ENCODE results near the gene BARHL1.

The BARHL1 gene

DNA sequence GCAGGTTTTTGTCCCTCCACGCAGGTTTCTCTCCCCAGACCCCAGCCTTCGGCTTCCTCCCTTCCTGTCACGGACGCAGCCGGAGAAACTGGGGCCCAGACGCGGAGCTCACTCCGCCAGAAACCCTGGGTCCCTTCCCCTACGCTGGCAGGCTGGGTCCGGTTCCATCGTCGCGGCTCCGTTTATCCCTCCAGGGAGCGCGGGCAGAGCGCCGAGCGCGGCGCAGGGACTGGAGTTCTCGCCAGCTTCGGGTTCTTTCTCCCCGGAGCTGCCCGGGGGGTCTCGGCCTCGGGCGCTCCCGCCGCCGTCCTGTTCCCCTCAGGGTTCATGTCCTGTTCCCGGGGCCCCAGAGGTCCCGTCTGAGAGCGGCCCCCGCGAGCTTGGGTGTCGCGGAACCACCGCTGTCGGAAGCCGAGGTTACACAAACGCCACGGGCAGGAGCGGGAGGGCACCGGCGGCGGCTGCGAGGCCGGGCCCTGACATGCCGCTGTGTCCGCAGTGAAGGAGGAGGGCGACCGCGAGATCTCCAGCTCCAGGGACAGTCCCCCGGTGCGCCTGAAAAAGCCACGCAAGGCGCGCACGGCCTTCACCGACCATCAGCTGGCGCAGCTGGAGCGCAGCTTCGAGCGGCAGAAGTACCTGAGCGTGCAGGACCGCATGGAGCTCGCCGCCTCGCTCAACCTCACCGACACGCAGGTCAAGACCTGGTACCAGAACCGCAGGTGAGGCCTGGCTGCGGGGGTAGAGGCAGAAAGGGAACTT, 4.6 kb downstream of the BARHL1 start:
- no peak for DNase-seq (ENCODE audit: low read depth in 2 of 2)

DNA sequence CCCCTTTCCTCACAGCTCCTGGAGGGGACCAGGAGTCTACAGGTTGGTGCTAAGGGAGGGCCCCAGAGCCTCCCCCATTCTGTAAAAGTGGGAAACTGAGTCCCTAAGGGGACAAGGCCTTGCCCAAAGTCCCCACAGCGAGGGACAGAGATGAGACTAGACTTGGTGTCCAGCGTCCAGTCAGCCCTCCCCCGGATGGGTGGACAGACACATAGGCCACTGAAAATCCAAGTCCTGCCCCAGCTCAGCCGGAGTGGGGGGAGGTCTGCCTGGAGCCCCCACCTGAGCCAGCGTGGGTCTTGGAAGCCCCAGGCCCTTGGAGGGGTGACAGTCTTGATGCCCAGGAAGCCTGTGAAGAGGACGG, 5.2 kb downstream of the BARHL1 start:
- no peak for DNase-seq (ENCODE audit: low read depth in 2 of 2)

DNA sequence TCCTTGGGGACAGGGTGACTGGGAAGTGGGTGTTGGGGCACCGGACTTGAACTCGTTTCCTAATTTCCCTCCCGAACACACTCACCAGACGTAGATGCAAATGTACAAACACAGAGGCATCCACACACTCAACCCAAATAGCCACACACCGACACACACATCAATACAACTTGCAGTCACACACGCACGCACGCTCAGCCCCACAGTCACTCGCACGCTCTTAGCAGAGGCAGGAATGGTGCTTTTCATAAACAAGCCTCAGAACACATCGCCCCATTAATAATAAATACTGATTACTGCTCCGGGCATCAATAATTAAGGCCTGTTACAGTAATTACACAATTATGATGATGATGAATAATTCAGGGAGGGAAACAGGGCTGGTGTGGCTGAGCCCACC, 5.7 kb downstream of the BARHL1 start:
- DNase-seq (ENCODE audit: low read depth in 2 of 2): no peak

DNA sequence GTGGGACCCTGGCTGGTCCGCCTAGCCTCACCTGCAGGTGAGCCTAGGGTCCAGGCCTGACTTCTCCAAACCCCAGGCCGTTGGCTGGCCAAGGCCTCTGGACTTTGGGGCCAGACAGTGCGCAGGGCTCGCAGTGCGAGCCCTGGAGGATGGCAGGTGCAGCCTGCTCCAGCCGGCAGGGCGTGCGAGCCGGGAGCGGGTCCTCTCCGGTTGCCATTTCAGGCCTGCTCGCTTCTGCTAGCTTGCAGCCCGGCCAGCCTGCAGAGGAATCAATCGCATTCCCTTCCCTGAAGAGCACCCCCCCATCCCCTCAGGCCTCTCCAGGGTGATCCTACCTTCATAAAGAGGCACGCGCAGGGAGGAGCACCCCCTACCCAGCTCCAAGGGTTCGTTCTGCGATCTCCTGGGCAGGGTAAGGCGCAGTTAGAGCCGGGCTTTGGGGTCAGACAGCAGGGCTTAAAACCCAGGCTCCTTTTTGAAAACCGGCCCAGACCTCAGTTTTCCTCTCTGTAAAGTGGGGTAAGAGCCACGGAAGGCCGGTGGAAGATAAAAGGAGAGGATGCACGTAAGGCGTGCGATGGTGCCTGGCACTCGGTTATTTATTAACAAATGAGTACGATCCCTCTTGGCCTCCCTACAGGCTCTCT, 6.2 kb downstream of the BARHL1 start:
- DNase-seq (ENCODE audit: low read depth in 2 of 2): no peak

DNA sequence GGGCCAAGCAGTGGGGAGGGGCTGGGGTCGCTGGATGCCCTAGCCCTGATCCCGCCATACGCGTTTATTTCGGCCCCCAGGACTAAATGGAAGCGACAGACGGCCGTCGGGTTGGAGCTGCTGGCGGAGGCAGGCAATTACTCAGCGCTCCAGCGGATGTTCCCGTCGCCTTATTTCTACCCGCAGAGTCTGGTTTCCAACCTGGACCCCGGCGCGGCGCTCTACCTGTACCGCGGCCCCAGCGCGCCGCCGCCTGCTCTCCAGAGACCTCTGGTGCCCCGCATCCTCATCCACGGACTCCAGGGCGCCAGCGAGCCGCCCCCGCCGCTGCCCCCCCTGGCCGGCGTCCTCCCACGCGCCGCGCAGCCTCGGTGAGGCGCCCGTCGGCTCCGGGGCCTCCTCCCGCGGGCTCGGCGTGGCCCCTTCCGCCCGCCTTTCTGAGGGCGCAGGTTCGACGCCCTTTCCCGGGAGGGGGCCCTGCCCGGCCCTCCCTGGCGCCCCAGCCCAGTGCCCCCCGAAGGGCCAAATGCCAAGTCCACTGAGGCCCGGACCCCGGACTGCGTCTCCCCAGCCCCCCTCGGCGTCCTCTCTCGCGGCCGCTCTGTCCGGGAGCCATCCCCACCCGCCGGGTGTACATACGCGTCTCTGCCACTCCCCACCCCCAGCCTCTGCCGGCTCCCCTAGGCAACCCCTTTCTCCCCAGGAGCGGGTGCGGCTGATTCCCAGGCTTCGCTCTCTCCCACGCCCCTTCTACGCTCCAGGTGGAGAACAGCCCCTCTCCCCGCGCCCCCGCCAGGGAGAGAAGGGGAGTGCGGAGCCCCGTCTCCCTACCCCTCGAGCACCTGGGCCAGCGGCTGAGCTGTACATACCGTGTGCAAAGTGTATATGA, 7.0 kb downstream of the BARHL1 start:
- no peak for DNase-seq (ENCODE audit: low read depth in 2 of 2)

DNA sequence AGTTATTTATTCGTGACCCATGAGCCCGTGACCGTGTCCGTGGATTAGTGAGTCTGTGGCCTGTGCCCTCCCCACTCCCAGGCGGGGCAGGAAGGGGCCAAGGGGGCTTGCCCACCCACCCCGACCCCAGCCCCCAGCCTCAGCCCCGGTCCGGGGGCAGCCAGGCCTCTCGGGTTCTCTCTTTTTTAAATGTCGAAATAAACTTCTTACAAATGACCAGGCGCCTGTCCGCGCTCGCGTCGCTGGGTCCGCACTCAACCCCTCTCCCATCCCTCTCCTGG, 7.6 kb downstream of the BARHL1 start:
- DNase-seq (ENCODE audit: low read depth in 2 of 2): no peak

DNA sequence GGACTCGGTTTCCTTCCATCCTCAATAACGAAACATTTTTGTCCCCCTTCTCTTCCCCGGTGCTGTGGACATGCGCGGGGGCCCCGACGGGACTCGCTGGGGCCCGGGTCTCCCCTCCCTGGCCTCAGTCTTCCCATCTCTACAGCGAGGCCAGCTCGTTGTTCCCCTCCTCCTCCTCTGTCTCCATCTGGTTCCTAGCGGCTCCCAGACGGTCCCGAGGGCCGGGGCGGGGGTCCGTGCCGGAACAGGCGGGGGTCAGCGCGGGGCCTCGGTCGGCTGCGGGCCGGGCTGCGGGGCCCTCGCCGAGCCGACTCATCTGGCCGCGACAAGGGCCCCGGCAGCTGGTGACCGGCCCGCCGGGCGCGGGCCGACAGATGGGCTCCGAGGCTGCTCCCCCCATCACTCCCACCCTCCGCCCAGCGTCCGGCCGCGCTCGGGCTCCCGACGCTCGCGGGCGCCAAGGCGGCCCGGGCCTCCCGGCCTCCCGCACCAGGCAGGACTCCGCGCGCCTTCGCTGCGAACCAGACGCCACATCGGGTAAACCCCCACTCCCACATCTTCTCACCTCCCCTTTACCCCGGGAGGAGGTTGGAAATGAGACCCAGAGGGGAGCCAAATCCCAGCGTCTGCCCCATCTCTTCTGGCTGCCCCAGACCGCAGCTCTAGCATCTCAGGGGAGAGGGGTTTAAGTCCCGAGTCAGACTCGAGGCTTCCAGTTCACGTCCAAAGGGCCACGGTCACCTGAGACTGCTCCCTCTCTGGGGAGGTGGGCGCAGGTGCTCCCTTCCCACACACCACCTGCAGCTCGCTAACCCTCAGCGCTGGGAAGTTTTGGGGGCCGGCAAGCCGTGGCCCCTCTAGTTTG, 8.1 kb downstream of the BARHL1 start:
- no peak for DNase-seq (ENCODE audit: low read depth in 2 of 2)

DNA sequence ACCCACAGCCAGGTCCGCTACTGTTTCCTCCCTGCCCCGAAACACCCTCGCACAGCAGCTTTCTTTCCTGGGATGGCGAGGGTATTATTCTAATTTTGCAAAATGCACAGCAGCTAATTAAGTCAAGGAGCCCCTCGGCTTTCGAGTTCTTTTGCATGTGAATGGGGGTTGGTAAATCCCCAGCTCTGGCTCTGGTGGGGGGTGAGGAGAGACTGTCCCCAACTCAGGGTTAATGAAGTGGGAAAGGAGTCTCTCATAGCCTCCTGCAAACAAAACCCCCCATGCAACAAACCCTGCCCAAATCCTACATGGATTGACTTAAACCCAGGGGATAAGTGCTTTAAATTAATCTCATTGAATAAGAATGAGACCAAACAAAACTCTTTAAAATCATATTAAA, 8.8 kb downstream of the BARHL1 start:
- DNase-seq (ENCODE audit: low read depth in 2 of 2): no peak

DNA sequence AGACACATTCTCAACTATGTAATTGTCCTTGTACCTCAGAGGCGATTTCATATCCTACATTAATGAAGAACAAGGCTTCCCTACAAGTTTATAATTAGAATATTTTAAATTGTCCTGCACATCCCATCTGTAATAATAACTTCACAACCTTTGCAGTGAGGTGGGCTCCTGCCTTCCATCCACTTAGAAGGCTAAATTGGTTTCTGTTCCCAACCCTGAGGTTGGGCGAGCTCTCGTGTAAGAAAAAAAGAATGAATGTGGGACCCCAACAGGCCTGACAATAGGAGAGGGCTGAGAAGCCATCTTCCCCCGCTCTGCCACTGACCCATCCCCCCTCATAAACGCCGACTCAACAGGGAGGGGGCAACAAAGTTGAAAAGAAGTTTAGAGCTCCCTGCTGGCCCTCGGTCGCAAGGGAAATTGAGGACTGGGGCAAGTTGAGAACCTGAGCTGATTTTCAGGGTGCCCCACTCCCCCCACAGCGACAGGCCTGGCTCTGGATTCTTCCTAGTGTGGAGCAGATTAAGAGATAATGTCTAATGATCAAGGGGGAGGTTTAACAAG, 9.4 kb downstream of the BARHL1 start:
- DNase-seq (ENCODE audit: low read depth in 2 of 2): no peak

DNA sequence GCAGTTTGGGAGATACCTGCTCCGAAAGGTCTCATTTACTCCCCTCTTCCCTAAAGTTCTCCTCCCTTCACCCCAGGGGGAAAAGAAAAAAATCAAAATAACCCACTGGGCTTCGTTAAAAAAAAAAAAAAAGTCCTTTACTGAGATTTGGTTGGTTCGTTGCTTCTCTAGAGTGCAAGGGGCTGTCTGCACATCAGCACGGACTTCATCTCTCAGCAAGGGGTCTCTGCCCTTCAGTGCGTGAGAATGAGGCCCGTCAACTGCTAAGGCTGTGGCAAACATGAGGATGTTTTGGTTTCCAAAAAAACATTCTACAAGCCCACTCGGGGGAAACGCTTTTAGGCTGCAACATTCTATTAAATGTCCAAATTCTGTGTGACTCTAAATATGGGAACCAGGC, 10.0 kb downstream of the BARHL1 start:
- no peak for DNase-seq (ENCODE audit: low read depth in 2 of 2)

DNA sequence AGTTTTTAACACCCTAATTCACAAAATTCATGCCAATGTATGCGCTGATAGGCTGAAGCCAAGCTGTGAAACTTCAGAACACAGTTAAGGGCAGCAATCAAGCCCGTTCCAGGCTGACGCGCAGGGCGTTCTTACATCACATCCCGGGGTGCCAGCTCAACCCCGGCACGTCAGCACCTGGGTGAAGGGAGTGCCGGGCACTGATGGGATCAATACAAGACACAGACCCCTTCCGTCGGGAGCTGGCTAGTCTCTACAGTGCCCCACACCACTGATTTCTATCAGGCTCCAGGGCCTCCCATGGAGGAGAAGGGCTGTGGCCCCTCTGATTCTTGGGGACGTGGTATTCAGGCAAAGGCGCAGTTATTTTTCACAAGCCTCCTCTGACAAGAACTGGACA, 12.0 kb downstream of the BARHL1 start:
- DNase-seq (ENCODE audit: low read depth in 2 of 2): no peak

DNA sequence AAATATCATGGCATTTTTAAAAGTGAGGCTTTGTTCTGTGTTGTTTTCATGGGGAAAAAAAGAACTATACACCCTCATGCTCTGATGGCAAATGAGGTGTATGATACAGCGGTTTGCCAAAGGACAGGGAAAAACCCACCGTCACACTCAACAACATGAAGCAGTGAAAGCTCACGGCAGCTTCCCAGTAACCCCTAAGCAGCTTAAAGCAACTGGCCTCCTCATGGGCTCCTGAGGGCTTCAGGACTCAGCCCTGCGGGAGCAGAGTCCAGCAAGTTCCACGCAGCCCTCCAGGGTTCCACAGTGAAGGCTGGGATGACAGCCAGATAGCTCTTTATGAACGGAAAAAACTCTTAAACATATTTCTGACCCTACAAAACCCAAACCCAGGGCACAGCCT, 12.9 kb downstream of the BARHL1 start:
- no peak for DNase-seq (ENCODE audit: low read depth in 2 of 2)

DNA sequence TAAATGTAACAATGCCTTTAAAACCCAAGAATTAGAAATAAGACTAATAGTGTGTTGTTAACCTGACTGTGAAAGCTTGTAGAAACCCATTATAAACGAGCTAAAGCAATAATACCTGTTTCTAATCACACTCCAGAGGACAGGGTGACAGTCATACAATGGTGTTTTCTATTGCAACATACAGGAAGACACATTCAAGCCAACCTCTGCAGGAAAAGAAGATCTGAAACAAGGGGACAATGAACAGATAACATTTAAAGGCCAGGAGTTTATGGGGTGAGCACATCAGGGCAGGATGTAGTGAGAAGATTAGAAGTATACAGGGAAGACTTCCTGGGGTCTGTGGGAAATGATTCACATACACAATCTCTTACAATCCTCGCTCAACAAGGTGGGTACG, 13.8 kb downstream of the BARHL1 start:
- no peak for DNase-seq (ENCODE audit: low read depth in 2 of 2)

DNA sequence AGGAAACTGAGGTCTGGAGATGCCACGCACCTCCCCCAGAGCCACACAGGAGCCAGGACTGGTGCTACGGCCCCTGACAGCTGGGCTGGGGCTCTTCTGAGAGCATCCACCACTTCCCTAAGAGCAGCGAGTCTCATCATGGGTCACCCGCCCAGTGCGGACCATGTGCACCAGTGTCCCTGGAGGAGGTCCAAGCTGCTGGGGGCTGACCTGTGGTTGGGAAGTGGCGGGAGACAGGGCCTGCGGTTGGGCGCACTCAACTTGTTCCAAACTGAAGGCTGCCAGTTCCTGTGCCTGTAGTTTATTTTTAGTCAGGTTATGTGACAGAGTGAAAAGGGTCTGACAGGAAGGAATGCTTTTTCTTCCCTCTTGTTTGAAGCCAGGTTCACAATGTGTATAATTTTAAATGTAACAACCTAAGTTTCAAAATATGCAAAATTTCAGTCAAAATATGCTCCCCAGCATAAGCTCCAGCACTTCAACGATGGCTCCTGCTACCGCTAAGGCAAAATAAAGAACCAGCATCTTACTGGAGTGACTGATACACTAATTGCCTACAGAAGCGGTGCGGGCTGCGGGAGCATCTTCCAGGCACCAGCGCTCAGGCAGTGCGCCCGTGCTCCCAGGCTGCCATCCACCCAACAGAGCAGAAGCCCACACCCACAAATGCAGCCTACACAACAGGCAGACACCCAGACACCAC, 14.8 kb downstream of the BARHL1 start:
- no peak for DNase-seq (ENCODE audit: low read depth in 2 of 2)

DNA sequence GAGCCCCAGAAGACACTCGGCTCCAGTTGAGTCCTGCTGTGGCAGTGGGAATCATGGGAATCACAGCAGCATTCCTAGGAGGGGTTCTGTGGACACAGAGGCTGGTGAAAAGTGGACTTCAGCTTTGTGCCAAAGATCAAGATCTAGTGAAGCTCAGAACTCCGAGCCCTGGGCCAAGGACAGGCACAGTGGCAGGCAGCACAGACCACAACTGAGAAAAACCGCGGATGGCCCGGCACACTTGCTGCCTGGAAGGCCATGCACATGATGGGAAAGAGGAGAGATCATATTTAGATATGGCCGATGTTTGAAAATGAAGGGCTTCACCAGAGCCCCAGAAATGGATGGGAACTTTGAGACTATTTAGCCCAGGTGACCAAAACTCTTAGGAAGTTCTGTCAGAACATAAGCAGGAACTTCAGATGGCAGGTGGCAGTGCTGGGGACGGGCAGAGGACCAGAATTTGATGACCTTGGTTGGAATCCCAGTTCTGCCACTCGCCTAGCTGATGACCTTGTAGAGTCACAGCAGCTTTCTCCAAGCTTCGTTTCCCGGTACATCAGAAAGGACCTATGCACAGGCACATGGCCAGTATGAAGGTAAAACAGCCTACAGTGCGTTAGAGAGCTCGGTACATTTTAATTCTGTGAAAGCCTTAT, 18.0 kb downstream of the BARHL1 start:
- no peak for DNase-seq (ENCODE audit: low read depth in 2 of 2)

DNA sequence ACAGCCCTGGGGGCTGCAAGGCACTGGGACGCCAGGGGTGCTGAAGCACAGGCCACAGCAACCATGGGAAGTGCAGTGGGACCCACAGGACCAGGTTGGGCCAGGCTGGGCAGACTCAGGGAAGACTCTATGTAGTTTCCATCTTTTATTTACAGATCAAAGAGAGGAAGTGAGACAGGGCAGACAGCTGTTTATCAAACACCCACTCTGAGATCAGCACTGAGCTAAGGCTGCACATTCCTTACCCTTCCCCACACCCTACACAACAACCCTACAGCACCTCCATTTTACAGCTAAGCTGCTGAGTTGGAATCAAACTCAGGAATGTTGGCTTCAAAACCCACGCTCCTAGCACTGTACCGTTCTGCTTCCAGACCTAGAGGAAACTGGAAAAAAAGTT, 19.8 kb downstream of the BARHL1 start:
- DNase-seq (ENCODE audit: low read depth in 2 of 2): no peak

DNA sequence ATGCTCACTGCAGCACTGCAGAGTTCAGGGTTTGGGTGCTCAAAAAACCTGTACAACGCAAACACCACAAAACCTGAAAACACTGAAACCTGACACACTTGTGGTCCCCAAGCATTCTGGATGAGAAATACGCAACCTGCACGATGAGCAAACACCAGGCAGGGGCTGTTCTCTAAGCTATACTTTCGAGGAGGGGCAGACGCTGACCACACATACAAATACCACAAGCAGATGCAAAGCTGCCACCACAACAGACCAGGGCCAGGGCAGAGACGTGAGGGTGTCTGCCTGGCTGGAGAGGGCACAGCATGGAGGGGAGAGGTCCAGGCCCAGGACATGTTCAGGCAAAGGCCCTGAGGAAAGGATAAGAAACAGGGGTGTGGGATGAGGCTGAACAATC, 23.0 kb downstream of the BARHL1 start:
- no peak for DNase-seq (ENCODE audit: low read depth in 2 of 2)

DNA sequence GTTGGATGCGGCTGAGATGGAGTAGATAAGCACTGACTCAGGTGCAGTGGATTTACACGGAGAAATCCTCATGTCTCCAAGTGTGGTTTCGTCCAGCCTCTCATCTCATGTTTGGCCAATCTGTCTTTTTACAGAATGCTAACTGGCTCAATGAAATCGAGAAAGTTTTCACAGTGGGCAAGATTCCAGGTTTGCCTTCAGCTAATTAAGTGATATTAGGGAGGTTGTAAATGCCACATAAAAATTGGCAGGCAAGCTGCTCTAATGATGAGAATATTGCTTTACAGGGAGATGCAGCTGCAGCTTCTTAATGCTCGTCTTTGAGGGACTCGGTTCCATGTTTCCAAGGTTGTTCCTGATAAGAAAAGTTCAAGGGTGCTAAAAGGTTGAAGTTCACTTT, 23.7 kb downstream of the BARHL1 start:
- no peak for DNase-seq (ENCODE audit: low read depth in 2 of 2)

DNA sequence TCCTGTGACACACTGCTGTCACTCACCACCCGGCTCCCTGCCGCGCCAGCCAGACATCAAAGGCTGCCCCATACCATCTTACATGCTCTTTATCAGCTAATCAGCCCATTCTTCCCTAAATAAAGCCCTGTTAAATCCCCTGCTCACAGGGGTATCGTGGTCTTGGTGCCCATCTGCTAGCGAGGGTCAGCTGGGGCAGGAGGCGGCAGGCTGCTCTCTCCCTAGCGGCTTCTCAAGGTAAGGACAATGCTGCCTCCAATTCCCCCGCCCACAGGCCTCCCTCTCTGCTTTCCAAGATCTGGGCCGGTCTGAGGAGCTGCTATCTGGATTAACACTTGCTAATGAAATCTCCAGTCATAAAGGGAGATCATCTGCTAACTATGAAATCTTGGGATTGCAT, 26.8 kb downstream of the BARHL1 start:
- no peak for DNase-seq (ENCODE audit: low read depth in 2 of 2)

DNA sequence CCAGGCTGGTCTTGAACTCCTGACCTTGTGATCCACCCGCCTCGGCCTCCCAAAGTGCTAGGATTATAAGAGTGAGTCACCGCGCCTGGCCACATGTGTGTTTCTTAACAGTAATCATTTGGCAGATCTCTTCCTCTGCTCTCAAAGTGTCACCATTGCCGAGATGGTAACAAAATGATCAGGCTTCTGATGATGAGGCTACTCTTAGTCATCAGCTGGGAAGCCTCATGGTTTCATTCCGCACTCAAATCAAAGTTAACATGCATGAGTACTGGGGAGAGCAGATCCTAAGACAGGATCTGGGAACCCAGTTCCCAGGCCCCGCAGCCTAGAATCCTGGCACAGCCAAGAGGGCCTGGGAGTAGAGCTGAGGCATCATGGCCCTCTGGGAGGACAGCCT, 27.4 kb downstream of the BARHL1 start:
- DNase-seq (ENCODE audit: low read depth in 2 of 2): no peak

DNA sequence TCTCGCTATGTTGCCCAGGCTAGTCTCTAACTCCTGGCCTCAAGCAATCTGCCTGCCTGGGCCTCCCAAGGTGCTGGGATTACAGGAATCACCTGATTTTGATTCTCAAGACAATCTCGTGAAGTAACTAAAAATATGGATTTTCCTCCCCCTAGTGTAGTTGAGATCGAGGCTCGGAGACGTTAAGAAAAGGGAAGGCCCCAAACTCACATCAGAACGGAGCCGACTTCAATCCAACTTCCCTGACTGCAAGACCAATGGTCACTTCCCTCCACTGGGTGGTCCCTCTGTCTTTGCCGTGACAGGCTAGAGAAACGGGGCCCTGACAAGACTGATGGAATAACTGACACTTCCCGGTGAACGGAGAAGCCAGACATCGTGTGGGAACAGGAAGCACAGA, 28.3 kb downstream of the BARHL1 start:
- no peak for DNase-seq (ENCODE audit: low read depth in 2 of 2)
